ENCODE measurements around the gene FLVCR1. TPM values are rescaled to one million over a fixed set of nuclear protein-coding genes. Genes with fewer than 3 reads are reported as not detected.
A peak's percentile ranks its signal among the peaks of the same experiment; 100 is the strongest.
"Not testable (repeated sequence)": the region's sequence is repeated elsewhere in the genome, so short reads cannot be mapped to it uniquely, and the experiment has no call there.

FLVCR1 gene
- total RNA-seq, 1 donor from 2014 or later = 9.2 TPM

DNA sequence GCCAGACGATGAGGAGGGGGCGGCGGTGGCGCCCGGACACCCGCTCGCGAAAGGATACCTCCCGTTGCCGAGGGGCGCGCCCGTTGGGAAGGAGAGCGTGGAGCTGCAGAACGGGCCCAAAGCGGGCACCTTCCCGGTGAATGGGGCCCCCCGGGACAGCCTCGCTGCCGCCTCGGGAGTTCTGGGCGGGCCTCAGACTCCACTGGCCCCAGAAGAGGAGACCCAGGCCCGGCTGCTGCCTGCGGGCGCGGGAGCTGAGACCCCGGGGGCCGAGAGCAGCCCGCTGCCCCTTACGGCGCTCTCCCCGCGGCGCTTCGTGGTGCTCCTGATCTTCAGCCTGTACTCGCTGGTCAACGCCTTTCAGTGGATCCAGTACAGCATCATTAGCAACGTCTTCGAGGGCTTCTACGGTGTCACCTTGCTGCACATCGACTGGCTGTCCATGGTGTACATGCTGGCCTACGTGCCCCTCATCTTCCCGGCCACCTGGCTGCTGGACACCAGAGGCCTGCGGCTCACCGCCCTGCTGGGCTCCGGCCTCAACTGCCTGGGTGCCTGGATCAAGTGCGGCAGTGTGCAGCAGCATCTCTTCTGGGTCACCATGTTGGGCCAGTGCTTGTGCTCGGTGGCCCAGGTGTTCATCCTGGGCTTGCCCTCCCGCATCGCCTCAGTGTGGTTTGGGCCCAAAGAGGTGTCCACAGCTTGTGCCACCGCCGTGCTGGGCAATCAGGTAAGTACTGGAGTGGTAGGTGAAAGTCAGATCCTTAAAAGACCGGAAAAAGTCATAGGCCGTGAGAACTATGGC lies 588 bp downstream of the FLVCR1 start:
- peak; percentile 51 for ATAC-seq
- intact Hi-C loops (cut with DNase I) = no loop called here
- no peak for DNase-seq (ENCODE audit: low spot score)

DNA sequence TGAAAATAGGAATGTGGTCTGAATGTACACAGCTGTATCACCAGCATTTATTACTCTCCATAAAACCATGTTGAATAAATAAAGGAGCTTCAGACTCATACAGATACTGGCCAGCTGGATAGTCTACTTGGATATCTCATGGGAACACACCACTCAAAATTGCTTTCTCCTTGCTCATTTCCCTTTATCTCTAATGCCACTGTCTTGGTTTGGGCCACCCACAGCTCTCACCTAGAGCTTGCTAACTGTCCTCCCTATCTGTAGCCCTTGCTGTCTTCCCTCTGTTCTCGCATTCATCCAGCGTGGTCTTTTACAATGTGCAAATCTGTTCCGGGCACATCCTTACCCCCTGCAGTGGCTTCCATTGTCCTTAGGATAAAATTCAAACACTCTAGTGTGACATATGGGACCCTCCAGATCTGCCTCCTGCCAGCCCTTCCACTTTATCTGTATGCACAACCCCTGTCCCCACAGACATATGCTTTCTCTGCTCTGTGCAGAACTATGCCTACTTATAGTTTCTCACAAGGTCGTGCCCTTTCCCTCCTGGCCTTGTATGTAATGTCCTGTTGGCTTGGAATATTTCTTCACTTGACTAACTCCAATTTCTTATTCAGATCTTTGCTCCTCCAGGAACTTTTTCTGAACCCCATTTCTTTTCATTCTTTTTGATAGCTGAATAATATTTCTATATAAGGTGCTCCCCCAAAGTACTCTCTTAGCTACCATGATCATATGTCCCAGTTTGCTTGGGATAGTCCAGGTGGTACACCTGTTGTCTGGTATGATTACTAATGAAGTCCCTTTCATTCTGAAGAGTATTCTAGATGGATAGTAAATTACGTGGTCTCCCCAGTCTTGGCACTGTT lies 2.9 kb downstream of the FLVCR1 start:
- ATAC-seq (no peak), DNase-seq (ENCODE audit: low spot score) (no peak)
- intact Hi-C loops (cut with DNase I) = no loop called here

DNA sequence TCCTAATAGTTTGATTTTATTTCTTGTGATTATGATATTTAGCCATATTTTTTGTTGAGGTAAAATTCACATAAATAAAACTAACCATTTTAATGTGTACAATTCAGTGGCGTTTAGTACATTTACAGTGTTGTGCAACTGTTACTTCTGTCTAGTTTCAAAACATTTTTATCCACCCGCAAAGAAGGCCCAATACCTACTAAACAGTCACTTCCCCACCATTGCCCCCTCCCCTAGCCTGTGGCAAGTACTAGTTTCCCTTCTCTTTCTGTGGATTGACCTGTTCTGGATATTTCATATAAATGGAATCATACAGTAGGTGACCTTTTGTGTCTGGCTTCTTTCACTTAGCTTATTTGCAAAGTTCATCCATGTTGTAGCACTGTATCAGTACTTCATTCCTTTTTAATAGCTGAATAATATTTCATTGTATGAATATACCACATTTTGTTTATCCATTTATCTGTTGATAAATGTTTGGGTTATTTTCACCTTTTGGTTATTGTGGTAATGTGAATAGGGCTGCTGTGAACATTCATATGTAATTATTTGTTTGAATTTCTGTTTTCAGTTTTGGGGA lies 4.1 kb downstream of the FLVCR1 start:
- no peak for DNase-seq (ENCODE audit: low spot score)
- intact Hi-C loops (cut with DNase I) = no loop called here
- no peak for ATAC-seq

DNA sequence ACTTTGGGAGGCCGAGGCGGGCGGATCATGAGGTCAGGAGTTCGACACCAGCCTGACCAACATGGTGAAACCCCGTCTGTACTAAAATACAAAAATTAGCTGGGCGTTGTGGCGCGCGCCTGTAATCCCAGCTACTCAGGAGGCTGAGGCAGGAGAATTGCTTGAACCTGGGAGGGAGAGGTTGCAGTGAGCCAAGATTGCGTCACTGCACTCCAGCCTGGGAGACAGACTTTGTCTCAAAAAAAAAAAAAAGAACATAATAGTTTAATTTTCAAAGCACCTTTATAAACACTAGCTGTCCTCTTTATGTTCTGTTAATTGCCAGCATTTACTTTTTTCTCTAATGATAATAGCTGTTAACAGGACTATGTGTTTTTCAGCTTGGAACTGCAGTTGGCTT lies 5.3 kb downstream of the FLVCR1 start:
- DNase-seq (ENCODE audit: low spot score); ATAC-seq; intact Hi-C loops (cut with DNase I): not testable (repeated sequence)

DNA sequence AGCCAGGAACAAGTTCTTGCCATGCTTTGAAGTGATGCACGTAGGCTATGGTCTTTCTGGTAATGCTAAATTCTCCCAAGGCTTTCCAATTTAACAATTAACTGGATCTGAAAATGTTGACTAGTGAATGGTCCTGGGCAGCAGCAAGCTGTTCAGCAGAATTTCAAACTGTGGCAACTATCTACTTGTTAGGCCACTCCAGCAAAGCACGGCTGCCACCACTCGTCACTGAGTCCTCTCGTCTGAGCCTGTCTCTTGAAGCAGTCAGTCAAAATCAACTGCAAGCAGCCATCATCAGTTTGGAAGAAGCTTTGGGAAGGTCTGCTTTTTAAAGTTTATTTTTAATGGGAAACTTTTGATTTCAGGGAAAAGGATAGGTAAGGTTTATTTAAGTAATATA lies 6.1 kb downstream of the FLVCR1 start:
- no peak for DNase-seq (ENCODE audit: low spot score)
- intact Hi-C loops (cut with DNase I) = no loop called here
- no peak for ATAC-seq

- intact Hi-C loops (cut with DNase I) = no loop called here
- DNase-seq (ENCODE audit: low spot score) (no peak), ATAC-seq (no peak)
Observed at GRCh38 chr1:212867192-212867591, 9.1 kb downstream of the FLVCR1 start.

DNA sequence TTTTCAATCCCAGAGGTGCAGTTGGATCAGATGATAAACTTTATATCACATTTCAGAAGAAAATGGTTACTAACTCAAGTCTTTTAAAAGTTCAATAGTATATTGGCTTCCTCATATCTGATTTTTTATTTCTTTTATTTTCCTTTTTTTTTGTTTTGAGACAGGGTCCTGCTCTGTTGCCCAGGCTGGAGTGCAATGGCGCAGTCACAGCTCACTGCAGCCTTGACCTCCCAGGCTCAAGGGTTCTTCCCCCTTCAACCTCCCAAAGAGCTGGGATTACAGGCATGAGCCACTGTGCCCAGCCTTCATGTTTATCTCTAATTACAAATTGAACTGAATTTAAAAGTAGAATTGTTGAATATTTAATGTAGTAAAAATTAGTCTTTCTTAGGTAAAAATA lies 13.9 kb downstream of the FLVCR1 start:
- intact Hi-C loops (cut with DNase I) = no loop called here
- ATAC-seq (no peak), DNase-seq (ENCODE audit: low spot score) (no peak)

DNA sequence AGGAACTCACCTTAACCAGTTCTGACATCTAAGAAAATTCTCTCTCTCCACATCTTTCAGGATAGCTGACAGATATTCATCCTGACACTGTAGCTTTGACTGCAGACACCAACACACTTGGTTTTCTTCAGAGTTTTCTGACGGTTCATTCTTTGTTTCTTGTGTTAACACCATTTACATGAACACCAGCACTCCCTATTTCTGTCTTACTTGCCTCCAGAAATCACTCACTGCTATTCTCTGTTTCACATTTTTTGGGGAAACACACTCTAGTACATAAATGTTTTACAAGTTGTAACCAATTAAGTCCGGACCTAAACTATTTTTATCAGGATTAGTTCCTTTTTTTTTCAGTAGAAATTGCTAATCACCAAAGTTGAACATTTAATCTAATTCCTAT lies 15.4 kb downstream of the FLVCR1 start:
- no peak for ATAC-seq

DNA sequence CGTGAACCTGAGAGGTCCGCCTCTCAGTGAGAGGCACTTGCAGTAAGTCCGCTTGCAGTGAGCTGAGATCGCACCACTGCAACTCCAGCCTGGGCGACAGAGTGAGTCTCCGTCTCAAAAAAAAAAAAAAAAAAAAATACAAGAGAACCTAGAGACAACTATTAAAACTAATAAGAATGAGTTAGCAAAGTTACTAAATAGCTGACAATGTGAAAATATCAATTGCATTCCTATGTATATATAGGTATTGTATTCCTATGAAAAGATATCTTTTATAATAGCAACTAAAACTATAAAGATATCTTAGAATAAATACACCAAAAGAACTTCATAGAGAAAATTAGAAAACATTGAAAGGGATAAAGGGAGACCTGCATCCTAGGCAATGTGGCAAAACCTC lies 20.3 kb downstream of the FLVCR1 start:
- DNase-seq (ENCODE audit: low spot score) = no peak
- intact Hi-C loops (cut with DNase I) = no loop called here
- no peak for ATAC-seq

More for the DNA sequence above, 15.4 kb downstream of the FLVCR1 start:
- DNase-seq (ENCODE audit: low spot score) = no peak
- intact Hi-C loops (cut with DNase I) = no loop called here

GRCh38 chr1:212879947-212880690 lies 22.0 kb downstream of the FLVCR1 start:
- DNase-seq (ENCODE audit: low spot score) (no peak), ATAC-seq (no peak)
- intact Hi-C loops (cut with DNase I) = no loop called here

- intact Hi-C loops (cut with DNase I) = no loop called here
- no peak for ATAC-seq
- DNase-seq (ENCODE audit: low spot score) = no peak
Observed at GRCh38 chr1:212884592-212884991, 26.5 kb downstream of the FLVCR1 start.

DNA sequence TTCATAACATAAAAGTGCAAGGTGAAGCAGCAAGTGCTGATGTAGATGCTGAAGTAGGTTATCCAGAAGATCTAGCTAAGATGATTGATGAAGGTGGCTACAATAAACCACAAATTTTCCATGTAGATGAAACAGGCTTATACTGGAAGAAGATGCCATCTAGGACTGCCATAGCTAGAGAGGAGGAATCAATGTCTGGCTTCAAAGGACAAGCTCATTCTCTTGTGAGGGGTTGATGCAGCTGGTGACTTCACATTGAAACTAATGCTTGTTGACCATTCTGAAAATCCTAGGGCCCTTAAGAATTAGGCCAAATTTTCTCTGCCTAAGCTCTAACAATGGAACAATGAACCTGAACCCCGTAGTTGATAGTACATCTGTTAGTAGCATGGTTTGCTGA lies 34.0 kb downstream of the FLVCR1 start:
- intact Hi-C loops (cut with DNase I) = no loop called here
- no peak for DNase-seq (ENCODE audit: low spot score)
- no peak for ATAC-seq

- no peak for DNase-seq (ENCODE audit: low spot score)
- intact Hi-C loops (cut with DNase I) = no loop called here
- ATAC-seq = no peak
Observed at GRCh38 chr1:212899845-212900244, 41.8 kb downstream of the FLVCR1 start.

- intact Hi-C loops (cut with DNase I) = no loop called here
- DNase-seq (ENCODE audit: low spot score) (no peak), ATAC-seq (no peak)
Observed at GRCh38 chr1:212901290-212901689, 43.2 kb downstream of the FLVCR1 start.

GRCh38 chr1:212902054-212902453 lies 44.0 kb downstream of the FLVCR1 start:
- ATAC-seq (no peak), DNase-seq (ENCODE audit: low spot score) (no peak)
- intact Hi-C loops (cut with DNase I) = no loop called here

DNA sequence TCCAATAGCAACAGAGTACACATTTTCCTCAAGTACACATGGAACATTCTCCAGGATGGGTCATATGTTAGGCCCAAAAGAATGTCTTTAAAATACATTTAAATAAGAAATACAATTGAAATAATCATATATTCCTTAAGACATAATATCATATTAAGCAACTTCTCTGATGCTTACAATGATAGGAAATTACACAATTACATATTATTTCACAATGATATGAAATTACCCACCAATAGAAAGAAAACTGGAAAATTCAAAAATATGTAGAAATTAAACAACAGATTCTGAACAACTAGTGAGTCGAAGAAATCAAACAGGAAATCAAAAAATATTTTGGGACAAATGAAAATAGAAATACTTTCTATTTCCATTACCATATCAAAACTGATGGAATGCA lies 45.6 kb downstream of the FLVCR1 start:
- DNase-seq (ENCODE audit: low spot score) (no peak), ATAC-seq (no peak)

DNA sequence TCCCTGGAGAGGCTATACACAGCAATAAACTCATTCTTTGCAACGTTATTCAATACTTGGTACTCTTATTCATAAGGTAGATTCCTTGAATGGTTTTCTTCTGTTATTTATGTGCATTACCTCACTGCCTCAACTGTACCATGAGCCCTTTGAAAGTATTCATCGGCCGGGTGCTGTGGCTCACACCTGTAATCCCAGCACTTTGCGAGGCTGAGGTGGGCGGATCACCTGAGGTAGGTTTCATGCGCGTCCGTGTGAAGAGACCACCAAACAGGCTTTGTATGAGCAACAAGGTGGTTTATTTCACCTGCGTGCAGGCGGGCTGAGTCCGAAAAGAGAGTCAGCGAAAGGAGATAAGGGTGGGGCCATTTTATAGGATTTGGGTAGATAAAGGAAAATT lies 50.0 kb downstream of the FLVCR1 start:
- ATAC-seq; intact Hi-C loops (cut with DNase I); DNase-seq (ENCODE audit: low spot score): not testable (repeated sequence)

More for the DNA sequence above, 45.6 kb downstream of the FLVCR1 start:
- intact Hi-C loops (cut with DNase I) = no loop called here

DNA sequence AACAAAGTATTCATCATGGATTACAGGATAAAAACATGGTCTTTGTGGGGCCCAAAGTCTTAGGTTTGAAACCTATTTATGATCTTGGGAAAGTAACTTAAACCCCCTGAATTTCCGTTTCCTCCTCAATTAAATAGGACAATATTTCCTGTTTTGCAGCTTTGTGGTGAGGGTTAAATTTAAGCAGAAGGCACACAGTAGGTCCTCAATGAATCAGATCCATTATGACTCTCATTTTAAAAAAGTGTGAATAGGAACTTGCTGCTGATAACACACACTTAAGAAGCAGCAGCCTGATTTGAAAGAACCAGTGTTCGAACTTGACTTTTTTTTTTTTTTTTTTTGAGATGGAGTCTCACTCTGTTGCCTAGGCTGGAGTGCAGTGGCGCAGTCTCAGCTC lies 50.9 kb downstream of the FLVCR1 start:
- intact Hi-C loops (cut with DNase I) = no loop called here
- ATAC-seq (no peak), DNase-seq (ENCODE audit: low spot score) (no peak)

- DNase-seq (ENCODE audit: low spot score) (no peak), ATAC-seq (no peak)
- intact Hi-C loops (cut with DNase I) = no loop called here
Observed at GRCh38 chr1:212909652-212910063, 51.6 kb downstream of the FLVCR1 start.
